OCI-LY3 (cell line): Measurements from ENCODE around the gene ZNF763.

ENCODE experiments used
- EZH2phosphoT487 ChIP-seq: fragments of 200-600 bp; shearing (Covaris generic); IDR thresholded peaks from 2 replicates; pipeline ENCODE4 v1.6.1; 2018; ENCODE audit warnings: antibody characterized with exemption, mixed run types, low read depth
- TF ChIP-seq, protein P1 (sequence below): fragments of 200-600, 300-600 bp; sonication (generic); IDR thresholded peaks from 2 replicates; pipeline ENCODE4 v1.5.1; 2014; ENCODE audit warnings: antibody characterized with exemption, low read length, low read depth

DNA sequence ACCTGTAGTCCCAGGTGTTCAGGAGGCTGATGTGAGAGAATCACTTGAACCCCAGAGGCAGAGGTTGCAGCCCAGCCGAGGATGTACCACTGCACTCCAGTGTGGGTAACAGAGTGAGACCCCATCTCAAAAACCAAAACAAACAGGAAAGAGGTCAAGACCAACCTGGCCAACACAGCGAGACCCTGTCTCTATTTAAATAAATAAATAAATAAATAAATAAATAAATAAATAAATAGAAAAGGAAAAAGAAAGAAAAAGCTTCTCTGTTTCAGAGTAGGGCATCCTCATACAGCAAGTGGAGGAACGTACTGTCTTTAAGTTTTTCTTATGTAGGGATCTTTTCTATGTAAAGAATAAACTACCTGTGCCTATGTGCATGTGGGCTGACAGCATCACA lies 37.6 kb upstream of the ZNF763 start:
- TF ChIP-seq, protein P1, sequence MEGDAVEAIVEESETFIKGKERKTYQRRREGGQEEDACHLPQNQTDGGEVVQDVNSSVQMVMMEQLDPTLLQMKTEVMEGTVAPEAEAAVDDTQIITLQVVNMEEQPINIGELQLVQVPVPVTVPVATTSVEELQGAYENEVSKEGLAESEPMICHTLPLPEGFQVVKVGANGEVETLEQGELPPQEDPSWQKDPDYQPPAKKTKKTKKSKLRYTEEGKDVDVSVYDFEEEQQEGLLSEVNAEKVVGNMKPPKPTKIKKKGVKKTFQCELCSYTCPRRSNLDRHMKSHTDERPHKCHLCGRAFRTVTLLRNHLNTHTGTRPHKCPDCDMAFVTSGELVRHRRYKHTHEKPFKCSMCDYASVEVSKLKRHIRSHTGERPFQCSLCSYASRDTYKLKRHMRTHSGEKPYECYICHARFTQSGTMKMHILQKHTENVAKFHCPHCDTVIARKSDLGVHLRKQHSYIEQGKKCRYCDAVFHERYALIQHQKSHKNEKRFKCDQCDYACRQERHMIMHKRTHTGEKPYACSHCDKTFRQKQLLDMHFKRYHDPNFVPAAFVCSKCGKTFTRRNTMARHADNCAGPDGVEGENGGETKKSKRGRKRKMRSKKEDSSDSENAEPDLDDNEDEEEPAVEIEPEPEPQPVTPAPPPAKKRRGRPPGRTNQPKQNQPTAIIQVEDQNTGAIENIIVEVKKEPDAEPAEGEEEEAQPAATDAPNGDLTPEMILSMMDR: no peak
- TF ChIP-seq EZH2phosphoT487: no peak
